NT2/D1 (cell line): ENCODE measurements around the gene PARPBP.

Source experiments
- YY1 ChIP-seq: IDR thresholded peaks from 2 replicates; pipeline ENCODE4 v1.6.1; 2011; ENCODE audit not compliant: insufficient read length, insufficient read depth
- ZNF274 ChIP-seq: IDR thresholded peaks from 2 replicates; pipeline ENCODE4 v1.6.1; 2011; ENCODE audit warnings: mild to moderate bottlenecking, low read depth, low read length

- TF ChIP-seq ZNF274 (no peak), YY1 (no peak)
Measured at GRCh38 chr12:102110782-102111181, 9.2 kb upstream of the PARPBP start.
